CD4-positive, alpha-beta T cell treated with Interleukin-12 subunit alpha and Interleukin-12 subunit beta, for 1 hour (primary cell): ENCODE data around the gene HIGD2B.
"Not testable (repeated sequence)": the region's sequence is repeated elsewhere in the genome, so short reads cannot be mapped to it uniquely, and the experiment has no call there.

Experiments used
- DNase-seq: peaks from one replicate; pipeline ENCODE4 v3.0.0-alpha.2; 2020

HIGD2B gene

GRCh38 chr15:72685925-72686794, at the start of gene HIGD2B, which contains the start of gene BBS4:
TSS of gene HIGD2B (minus strand) at chr15:72686182. CDS start at chr15:72676374, 9,808 bp downstream.
TSS of gene BBS4 (plus strand) at chr15:72686207. CDS start at chr15:72686228, 21 bp downstream.
- peak; percentile 86 for DNase-seq

- DNase-seq = no peak
Observed at GRCh38 chr15:72735111-72735510, 49.1 kb upstream of the HIGD2B start.

- no peak for DNase-seq
Observed at GRCh38 chr15:72733941-72734738, 48.2 kb upstream of the HIGD2B start.

- no peak for DNase-seq
Observed at GRCh38 chr15:72732516-72732915, 46.5 kb upstream of the HIGD2B start.

- DNase-seq = no peak
Observed at GRCh38 chr15:72732086-72732485, 46.1 kb upstream of the HIGD2B start.

- DNase-seq = no peak
Observed at GRCh38 chr15:72728821-72729220, 42.8 kb upstream of the HIGD2B start.

- not testable (repeated sequence) for DNase-seq
Observed at GRCh38 chr15:72728249-72728648, 42.3 kb upstream of the HIGD2B start.

- no peak for DNase-seq
Observed at GRCh38 chr15:72727154-72727553, 41.2 kb upstream of the HIGD2B start.

- DNase-seq = not testable (repeated sequence)
Observed at GRCh38 chr15:72725851-72726250, 39.9 kb upstream of the HIGD2B start.

GRCh38 chr15:72725446-72725845, 39.5 kb upstream of the HIGD2B start:
- no peak for DNase-seq

- no peak for DNase-seq
Observed at GRCh38 chr15:72724028-72724427, 38.0 kb upstream of the HIGD2B start.

GRCh38 chr15:72722071-72722696, 36.2 kb upstream of the HIGD2B start:
- peak; percentile 70 for DNase-seq

- DNase-seq = not testable (repeated sequence)
Observed at GRCh38 chr15:72708551-72709303, 22.7 kb upstream of the HIGD2B start.

- DNase-seq = no peak
Observed at GRCh38 chr15:72706266-72706665, 20.3 kb upstream of the HIGD2B start.

GRCh38 chr15:72700076-72700475, 14.1 kb upstream of the HIGD2B start:
- no peak for DNase-seq

- no peak for DNase-seq
Observed at GRCh38 chr15:72698938-72699337, 13.0 kb upstream of the HIGD2B start.

GRCh38 chr15:72690938-72691337, 5.0 kb upstream of the HIGD2B start:
- no peak for DNase-seq

GRCh38 chr15:72688697-72689096, 2.7 kb upstream of the HIGD2B start:
- DNase-seq = no peak

- DNase-seq = no peak
Observed at GRCh38 chr15:72685301-72685924, 569 bp downstream of the HIGD2B start.

GRCh38 chr15:72682772-72683171, 3.2 kb downstream of the HIGD2B start:
- no peak for DNase-seq

- DNase-seq = no peak
Observed at GRCh38 chr15:72680931-72681330, 5.1 kb downstream of the HIGD2B start.

- DNase-seq = no peak
Observed at GRCh38 chr15:72676838-72677237, 9.1 kb downstream of the HIGD2B start.
